ENCODE results near the gene THRB. TPM values are rescaled to one million over a fixed set of nuclear protein-coding genes. Genes with fewer than 3 reads are reported as not detected.

The THRB gene
- total RNA-seq, 1 experiment from 2014 or later: 13.5 TPM

DNA sequence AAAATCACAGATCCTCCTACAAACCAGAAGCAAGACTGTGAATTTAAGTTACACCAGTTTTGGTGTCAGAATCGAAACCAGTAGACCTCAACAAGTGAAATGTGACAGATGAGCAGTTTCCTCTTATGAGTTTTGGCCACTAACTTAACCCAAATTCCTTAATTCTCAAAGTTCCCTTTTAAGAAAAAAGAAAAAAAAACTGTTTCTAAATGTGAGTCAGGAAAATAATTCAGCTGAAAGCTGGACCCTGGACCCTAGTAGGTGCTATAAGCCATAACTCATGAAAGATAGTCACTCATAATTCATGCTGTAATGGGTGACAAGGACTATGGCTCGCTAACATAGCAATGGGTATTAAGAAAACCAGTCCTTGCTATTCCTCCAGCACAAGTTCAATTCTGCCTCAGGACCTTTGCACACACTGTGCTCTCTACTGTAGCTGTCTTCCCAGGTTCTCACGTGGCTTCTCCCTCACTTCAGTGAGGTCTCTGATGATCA, 9.0 kb upstream of the THRB start:
- H3K27ac Mint-ChIP-seq (ENCODE audit: unreplicated experiment): no peak overlapping the region
- H3K9me3 Mint-ChIP-seq (ENCODE audit: low read depth, unreplicated experiment): no peaks in the 10 kb centered on the region
- BruUV-seq (replicated peaks): no TSS peak
- DNase-seq: no peak
- CTCF ChIA-PET: interaction anchor here (1.3 kb wide), 1 partner anchor 8 kb away, joined by 4 read pairs; no protein-coding TSS in a partner anchor
- TF ChIP-seq, protein P1, sequence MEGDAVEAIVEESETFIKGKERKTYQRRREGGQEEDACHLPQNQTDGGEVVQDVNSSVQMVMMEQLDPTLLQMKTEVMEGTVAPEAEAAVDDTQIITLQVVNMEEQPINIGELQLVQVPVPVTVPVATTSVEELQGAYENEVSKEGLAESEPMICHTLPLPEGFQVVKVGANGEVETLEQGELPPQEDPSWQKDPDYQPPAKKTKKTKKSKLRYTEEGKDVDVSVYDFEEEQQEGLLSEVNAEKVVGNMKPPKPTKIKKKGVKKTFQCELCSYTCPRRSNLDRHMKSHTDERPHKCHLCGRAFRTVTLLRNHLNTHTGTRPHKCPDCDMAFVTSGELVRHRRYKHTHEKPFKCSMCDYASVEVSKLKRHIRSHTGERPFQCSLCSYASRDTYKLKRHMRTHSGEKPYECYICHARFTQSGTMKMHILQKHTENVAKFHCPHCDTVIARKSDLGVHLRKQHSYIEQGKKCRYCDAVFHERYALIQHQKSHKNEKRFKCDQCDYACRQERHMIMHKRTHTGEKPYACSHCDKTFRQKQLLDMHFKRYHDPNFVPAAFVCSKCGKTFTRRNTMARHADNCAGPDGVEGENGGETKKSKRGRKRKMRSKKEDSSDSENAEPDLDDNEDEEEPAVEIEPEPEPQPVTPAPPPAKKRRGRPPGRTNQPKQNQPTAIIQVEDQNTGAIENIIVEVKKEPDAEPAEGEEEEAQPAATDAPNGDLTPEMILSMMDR (IDR thresholded peaks at IDR 0.05; ENCODE audit: unreplicated experiment): no peak
- H3K27me3 Mint-ChIP-seq (ENCODE audit: unreplicated experiment): no peaks in the 10 kb centered on the region
- intact Hi-C loops (cut with micrococcal nuclease; ENCODE audit: unreplicated experiment): loop anchor here (10.0 kb wide), 1 partner anchor 509 kb away; no protein-coding TSS in a partner anchor
- peaks cover 5% of the 10 kb centered on the region for H3K36me3 Mint-ChIP-seq (ENCODE audit: insufficient read depth, unreplicated experiment)
- H3K4me3 Mint-ChIP-seq (ENCODE audit: low read depth, unreplicated experiment): no peak overlapping the region
- H3K4me1 Mint-ChIP-seq (ENCODE audit: low read depth, unreplicated experiment): peaks cover 24% of the 10 kb centered on the region

DNA sequence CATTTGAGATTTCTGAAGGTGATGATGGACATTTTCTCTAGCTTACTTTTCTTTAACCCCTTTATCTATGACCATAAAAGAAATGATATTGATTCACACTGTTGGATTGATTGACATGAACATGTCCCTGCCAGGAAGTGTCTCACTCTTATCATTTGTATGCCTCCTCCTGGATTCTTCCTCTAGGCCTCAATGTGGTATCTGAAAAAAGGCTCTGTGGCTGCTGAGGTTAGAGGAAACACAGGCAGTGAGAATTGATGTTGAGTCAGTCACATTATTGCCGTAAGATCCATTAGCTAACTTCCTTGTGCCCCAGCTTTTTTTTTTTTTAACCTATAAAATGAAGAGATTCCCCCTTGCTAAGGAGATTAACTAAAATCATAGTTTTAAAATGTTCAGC, 8.0 kb upstream of the THRB start:
- TF ChIP-seq, protein P1 (IDR thresholded peaks at IDR 0.05; ENCODE audit: unreplicated experiment): no peak
- CTCF ChIA-PET: interaction anchor here (0.5 to 1.1 kb wide), 2 partner anchors 126 to 403 kb away, joined by 3 read pairs; no protein-coding TSS in a partner anchor
- Mint-ChIP-seq H3K9me3 (ENCODE audit: low read depth, unreplicated experiment) (no peaks in the 10 kb centered on the region), H3K4me1 (ENCODE audit: low read depth, unreplicated experiment) (peaks cover 20% of the 10 kb centered on the region), H3K27ac (ENCODE audit: unreplicated experiment) (no peak overlapping the region), H3K4me3 (ENCODE audit: low read depth, unreplicated experiment) (no peak overlapping the region), H3K36me3 (ENCODE audit: insufficient read depth, unreplicated experiment) (no peaks in the 10 kb centered on the region), H3K27me3 (ENCODE audit: unreplicated experiment) (no peaks in the 10 kb centered on the region)
- intact Hi-C loops (cut with micrococcal nuclease; ENCODE audit: unreplicated experiment): loop anchor here (10.0 kb wide), 1 partner anchor 508 kb away; no protein-coding TSS in a partner anchor
- DNase-seq: no peak
- no TSS peak for BruUV-seq (replicated peaks)

DNA sequence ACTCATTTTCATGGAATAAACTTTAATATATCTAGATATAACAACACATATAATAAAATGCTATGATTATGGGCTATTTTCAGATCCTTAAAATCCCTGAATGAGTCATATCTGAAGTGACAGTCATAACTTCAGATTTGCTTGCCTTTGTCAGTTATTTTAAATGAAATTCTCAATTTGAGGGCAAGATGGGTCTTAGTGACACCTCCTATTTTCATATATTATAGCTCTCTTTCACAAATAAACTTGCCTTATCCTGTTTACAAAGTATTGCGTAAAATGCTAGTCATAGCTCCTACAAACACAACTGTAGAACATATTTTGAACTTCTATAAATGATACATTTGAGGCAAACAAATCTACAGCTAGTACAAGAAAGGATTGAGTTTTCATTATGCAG, 6.2 kb upstream of the THRB start:
- Mint-ChIP-seq H3K36me3 (ENCODE audit: insufficient read depth, unreplicated experiment) (peaks cover 1% of the 10 kb centered on the region), H3K27me3 (ENCODE audit: unreplicated experiment) (no peaks in the 10 kb centered on the region), H3K9me3 (ENCODE audit: low read depth, unreplicated experiment) (no peaks in the 10 kb centered on the region), H3K27ac (ENCODE audit: unreplicated experiment) (no peak overlapping the region), H3K4me3 (ENCODE audit: low read depth, unreplicated experiment) (no peak overlapping the region), H3K4me1 (ENCODE audit: low read depth, unreplicated experiment) (peaks cover 31% of the 10 kb centered on the region)
- intact Hi-C loops (cut with micrococcal nuclease; ENCODE audit: unreplicated experiment): loop anchor here (10.0 kb wide), 1 partner anchor 506 kb away; no protein-coding TSS in a partner anchor
- BruUV-seq (replicated peaks): no TSS peak
- no peak for DNase-seq
- CTCF ChIA-PET: no interaction called here
- TF ChIP-seq, protein P1 (IDR thresholded peaks at IDR 0.05; ENCODE audit: unreplicated experiment): no peak

DNA sequence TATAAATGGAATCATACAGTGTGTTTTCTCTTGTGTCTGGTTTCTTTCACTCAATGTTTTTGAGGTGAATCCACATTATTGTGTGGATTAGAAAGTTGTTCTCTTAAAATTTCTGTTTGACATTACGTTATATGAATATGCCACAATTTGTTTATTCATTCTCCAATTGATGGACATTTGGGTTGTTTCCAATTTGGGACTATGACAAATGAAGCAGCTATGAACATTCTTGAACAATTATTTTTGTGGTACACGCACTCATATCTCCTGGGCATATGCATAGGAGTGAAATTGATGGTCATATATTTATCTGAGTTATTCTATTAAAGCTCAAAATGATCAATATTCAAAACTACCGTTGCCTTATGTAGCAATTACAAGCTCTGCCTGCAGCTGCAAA, 5.3 kb upstream of the THRB start:
- TF ChIP-seq, protein P1 (IDR thresholded peaks at IDR 0.05; ENCODE audit: unreplicated experiment): no peak
- Mint-ChIP-seq H3K36me3 (ENCODE audit: insufficient read depth, unreplicated experiment) (peaks cover 10% of the 10 kb centered on the region), H3K27me3 (ENCODE audit: unreplicated experiment) (no peaks in the 10 kb centered on the region), H3K27ac (ENCODE audit: unreplicated experiment) (no peak overlapping the region), H3K4me1 (ENCODE audit: low read depth, unreplicated experiment) (peaks cover 25% of the 10 kb centered on the region), H3K9me3 (ENCODE audit: low read depth, unreplicated experiment) (no peaks in the 10 kb centered on the region), H3K4me3 (ENCODE audit: low read depth, unreplicated experiment) (no peak overlapping the region)
- no TSS peak for BruUV-seq (replicated peaks)
- no peak for DNase-seq
- intact Hi-C loops (cut with micrococcal nuclease; ENCODE audit: unreplicated experiment): loop anchor here (10.0 kb wide), 1 partner anchor 505 kb away; no protein-coding TSS in a partner anchor
- CTCF ChIA-PET: no interaction called here

Data from Calu3 (cell line).